NCI-H2227 treated with DMSO at 0.1 percent for 48 hours (cell line): ENCODE measurements around the gene SLC22A13.
"Not testable (repeated sequence)": the region's sequence is repeated elsewhere in the genome, so short reads cannot be mapped to it uniquely, and the experiment has no call there.

ENCODE experiments used
- DNase-seq: peaks from one replicate; lab custom pipeline; 2025; lab: John Stamatoyannopoulos, UW

Gene SLC22A13

GRCh38 chr3:38264779-38265178 is 833 bp upstream of the SLC22A13 start:
- DNase-seq: no peak

GRCh38 chr3:38266810-38267209 is 1.2 kb downstream of the SLC22A13 start:
- no peak for DNase-seq

GRCh38 chr3:38267662-38268061 is 2.0 kb downstream of the SLC22A13 start:
- no peak for DNase-seq

GRCh38 chr3:38268087-38268486 is 2.5 kb downstream of the SLC22A13 start:
- DNase-seq: no peak

- no peak for DNase-seq
Measured at GRCh38 chr3:38268522-38268921, 2.9 kb downstream of the SLC22A13 start.

- DNase-seq: no peak
Measured at GRCh38 chr3:38270606-38271005, 5.0 kb downstream of the SLC22A13 start.

GRCh38 chr3:38271553-38271952 is 5.9 kb downstream of the SLC22A13 start:
- no peak for DNase-seq

- DNase-seq: no peak
Measured at GRCh38 chr3:38274864-38275649, 9.4 kb downstream of the SLC22A13 start.

GRCh38 chr3:38275658-38276057 is 10.0 kb downstream of the SLC22A13 start:
- no peak for DNase-seq

GRCh38 chr3:38276081-38276916 is 10.7 kb downstream of the SLC22A13 start:
- DNase-seq: no peak

GRCh38 chr3:38276917-38277630 is 11.5 kb downstream of the SLC22A13 start:
- no peak for DNase-seq

- DNase-seq: no peak
Measured at GRCh38 chr3:38278841-38279240, 13.2 kb downstream of the SLC22A13 start.

- no peak for DNase-seq
Measured at GRCh38 chr3:38281895-38282686, 16.5 kb downstream of the SLC22A13 start, which contains the start of gene SLC22A14. Gene SLC22A14, plus strand, starts transcription at chr3:38282294. Its CDS starts 23,733 bp downstream, at chr3:38306027.

GRCh38 chr3:38283810-38284755 is 18.5 kb downstream of the SLC22A13 start:
- DNase-seq: no peak

GRCh38 chr3:38284756-38285150 is 19.1 kb downstream of the SLC22A13 start:
- DNase-seq: no peak

GRCh38 chr3:38289286-38290217 is 23.9 kb downstream of the SLC22A13 start:
- DNase-seq: not testable (repeated sequence)

GRCh38 chr3:38297053-38297452 is 31.4 kb downstream of the SLC22A13 start:
- not testable (repeated sequence) for DNase-seq

GRCh38 chr3:38297537-38297936 is 31.9 kb downstream of the SLC22A13 start:
- no peak for DNase-seq
